Muscle layer of colon (tissue), 2 donors: ENCODE data around the gene BLTP3B.
"Not testable (repeated sequence)": the region's sequence is repeated elsewhere in the genome, so short reads cannot be mapped to it uniquely, and the experiment has no call there.

Source experiments
- H3K27ac ChIP-seq: one replicate; pipeline ENCODE4 v1.7.0; 2013; ENCODE audit warnings: low read depth, mild to moderate bottlenecking, low read length, moderate library complexity
- H3K27me3 ChIP-seq, 2 donors: one replicate each; pipeline ENCODE4 v1.7.0; 2013; ENCODE audit warnings: low read length in 2 of 2, mild to moderate bottlenecking in 2 of 2; ENCODE audit not compliant: insufficient read depth in 2 of 2, control insufficient read depth in 1 of 2
- H3K36me3 ChIP-seq: one replicate; pipeline ENCODE4 v1.7.0; 2013; ENCODE audit warnings: mild to moderate bottlenecking, low read length; ENCODE audit not compliant: insufficient read depth
- H3K4me1 ChIP-seq: one replicate; pipeline ENCODE4 v1.7.0; 2013; ENCODE audit warnings: mild to moderate bottlenecking, low read length; ENCODE audit not compliant: insufficient read depth
- H3K4me3 ChIP-seq, 2 donors: one replicate each; pipeline ENCODE4 v1.7.0; 2013; ENCODE audit warnings: low read length in 2 of 2, low read depth in 1 of 2, mild to moderate bottlenecking in 1 of 2, moderate library complexity in 1 of 2
- H3K9ac ChIP-seq: one replicate; pipeline ENCODE4 v1.7.0; 2013; ENCODE audit warnings: low read length
- H3K9me3 ChIP-seq: one replicate; pipeline ENCODE4 v1.7.0; 2013; ENCODE audit warnings: mild to moderate bottlenecking, low read length
- donor health status: abdominal sarcoma.
- donor health status: Adenocarcinoma of cecum.

BLTP3B gene

GRCh38 chr12:100142851-100143559 is at the start of gene BLTP3B:
BLTP3B (minus strand) TSS chr12:100142874; CDS start chr12:100142635, 239 bp downstream.
- Histone ChIP-seq H3K36me3 (no peaks in the 10 kb centered on the region), H3K4me1 (peaks cover 19% of the 10 kb centered on the region), H3K9me3 (no peaks in the 10 kb centered on the region), H3K27ac (peak within 1 kb of the TSS; percentile 77), H3K4me3 (peak within 1 kb of the TSS; percentile 67), H3K9ac (peak within 1 kb of the TSS; percentile 84), H3K27me3 (no peaks in the 10 kb centered on the region)

- Histone ChIP-seq H3K4me3 (no peak overlapping the region), H3K9me3 (no peaks in the 10 kb centered on the region), H3K4me1 (peaks cover 13% of the 10 kb centered on the region), H3K9ac (no peak overlapping the region), H3K27ac (no peak overlapping the region), H3K27me3 (no peaks in the 10 kb centered on the region), H3K36me3 (no peaks in the 10 kb centered on the region)
Measured at GRCh38 chr12:100189636-100190394, 47.1 kb upstream of the BLTP3B start.

- not testable (repeated sequence) for H3K9ac ChIP-seq, H3K36me3 ChIP-seq, H3K4me3 ChIP-seq, H3K27ac ChIP-seq, H3K27me3 ChIP-seq, H3K9me3 ChIP-seq
- H3K4me1 ChIP-seq, result peaks cover 13% of the 10 kb centered on the region
Measured at GRCh38 chr12:100188888-100189635, 46.4 kb upstream of the BLTP3B start.

- Histone ChIP-seq H3K27me3 (no peaks in the 10 kb centered on the region), H3K27ac (no peak overlapping the region), H3K9ac (no peak overlapping the region), H3K9me3 (no peaks in the 10 kb centered on the region), H3K4me1 (peaks cover 13% of the 10 kb centered on the region), H3K4me3 (no peak overlapping the region), H3K36me3 (no peaks in the 10 kb centered on the region)
Measured at GRCh38 chr12:100187857-100188519, 45.3 kb upstream of the BLTP3B start.

GRCh38 chr12:100187068-100187467 is 44.4 kb upstream of the BLTP3B start:
- Histone ChIP-seq H3K36me3 (no peaks in the 10 kb centered on the region), H3K4me3 (no peak overlapping the region), H3K27ac (no peak overlapping the region), H3K9me3 (no peaks in the 10 kb centered on the region), H3K9ac (no peak overlapping the region), H3K4me1 (peaks cover 13% of the 10 kb centered on the region), H3K27me3 (no peaks in the 10 kb centered on the region)

- no peak overlapping the region for H3K27ac ChIP-seq
Measured at GRCh38 chr12:100186071-100186470, 43.4 kb upstream of the BLTP3B start.

GRCh38 chr12:100185361-100185894 is 42.8 kb upstream of the BLTP3B start:
- Histone ChIP-seq H3K27ac (peak overlapping the region; percentile 57), H3K36me3 (no peaks in the 10 kb centered on the region), H3K27me3 (no peaks in the 10 kb centered on the region), H3K4me3 (peak overlapping the region in 1 of 2 donors; percentile 28), H3K9ac (peak overlapping the region; percentile 28), H3K9me3 (no peaks in the 10 kb centered on the region), H3K4me1 (peaks cover 13% of the 10 kb centered on the region)

More at GRCh38 chr12:100186071-100186470, 43.4 kb upstream of the BLTP3B start:
- Histone ChIP-seq H3K4me3 (peak overlapping the region in 1 of 2 donors; percentile 28), H3K27me3 (no peaks in the 10 kb centered on the region), H3K9ac (peak overlapping the region; percentile 28), H3K36me3 (no peaks in the 10 kb centered on the region), H3K4me1 (peaks cover 13% of the 10 kb centered on the region), H3K9me3 (no peaks in the 10 kb centered on the region)

- H3K9me3 ChIP-seq, result no peaks in the 10 kb centered on the region
- H3K36me3 ChIP-seq, result no peaks in the 10 kb centered on the region
- H3K27ac ChIP-seq, result peak overlapping the region; percentile 57
Measured at GRCh38 chr12:100184549-100185145, 42.0 kb upstream of the BLTP3B start.

GRCh38 chr12:100179252-100179651 is 36.6 kb upstream of the BLTP3B start:
- Histone ChIP-seq H3K36me3 (no peaks in the 10 kb centered on the region), H3K9me3 (no peaks in the 10 kb centered on the region), H3K4me3 (no peak overlapping the region), H3K4me1 (no peaks in the 10 kb centered on the region), H3K9ac (no peak overlapping the region), H3K27me3 (no peaks in the 10 kb centered on the region), H3K27ac (no peak overlapping the region)

More at GRCh38 chr12:100184549-100185145, 42.0 kb upstream of the BLTP3B start:
- H3K4me1 ChIP-seq, result peaks cover 13% of the 10 kb centered on the region
- H3K4me3 ChIP-seq, result peak overlapping the region in 1 of 2 donors; percentile 28
- H3K27me3 ChIP-seq, result no peaks in the 10 kb centered on the region
- H3K9ac ChIP-seq, result no peak overlapping the region

- H3K27ac ChIP-seq, H3K27me3 ChIP-seq, H3K4me1 ChIP-seq, H3K4me3 ChIP-seq, H3K36me3 ChIP-seq, H3K9me3 ChIP-seq, H3K9ac ChIP-seq: not testable (repeated sequence)
Measured at GRCh38 chr12:100176493-100176892, 33.8 kb upstream of the BLTP3B start.
